ENCODE measurements around the gene DDX1. TPM values are rescaled to one million over a fixed set of nuclear protein-coding genes. Genes with fewer than 3 reads are reported as not detected.

Gene DDX1
- total RNA-seq, 1 experiment from 2014 or later: 37.5 TPM

DNA sequence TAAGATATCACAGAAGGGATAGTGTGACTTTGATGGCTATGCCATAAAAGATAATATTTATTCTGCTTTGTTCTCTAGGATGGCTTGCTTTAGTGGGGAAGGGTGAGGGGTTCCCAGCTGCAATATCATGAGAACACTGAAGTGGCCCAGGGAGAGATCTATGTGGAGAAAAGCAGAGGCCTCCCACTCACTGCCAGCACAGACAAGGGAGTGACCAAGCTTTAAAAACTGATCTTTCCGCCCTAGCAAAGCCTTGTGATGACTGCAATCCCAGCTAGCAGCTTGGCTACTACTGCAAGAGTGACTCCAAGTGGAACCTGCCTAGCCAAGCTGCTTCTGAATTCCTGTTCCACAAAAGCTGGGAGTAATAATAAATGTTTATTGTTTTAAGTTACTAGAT lies 7.8 kb upstream of the DDX1 start:
- no peaks in the 10 kb centered on the region for H3K36me3 ChIP-seq (ENCODE audit: insufficient read depth, low read length)

DNA sequence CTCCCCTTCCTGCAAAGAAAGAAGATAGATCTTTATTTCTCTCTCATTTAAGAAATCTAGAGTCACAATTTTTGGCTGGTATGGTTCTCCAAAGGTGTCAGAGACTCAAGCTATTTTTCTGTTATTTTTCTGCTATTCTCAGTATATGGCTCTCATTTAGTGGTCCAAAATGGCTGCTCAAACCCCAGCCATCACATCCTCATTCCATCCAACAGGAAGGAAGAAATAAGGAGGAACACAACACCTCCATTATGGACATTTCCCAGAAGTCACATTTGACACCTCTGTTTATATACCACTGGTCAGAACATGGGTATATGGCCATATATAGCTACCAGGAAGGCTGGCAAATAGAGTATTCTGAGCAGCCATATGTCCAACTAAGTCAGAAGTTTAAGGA lies 7.4 kb upstream of the DDX1 start:
- Histone ChIP-seq H3K27ac (ENCODE audit: low read length) (no peak overlapping the region), H3K4me1 (ENCODE audit: low read length) (peaks cover 13% of the 10 kb centered on the region), H3K4me2 (ENCODE audit: low read depth, low read length, poor library complexity, severe bottlenecking) (no peak overlapping the region), H3K36me3 (ENCODE audit: insufficient read depth, low read length) (no peaks in the 10 kb centered on the region), H3K9me2 (replicated peaks; ENCODE audit: insufficient read depth, low read length) (no peaks in the 10 kb centered on the region), H4K20me1 (ENCODE audit: insufficient read depth, low read depth, low read length) (no peaks in the 10 kb centered on the region), H3K79me2 (ENCODE audit: low read length) (no peaks in the 10 kb centered on the region), H3K4me3 (ENCODE audit: low read length) (no peak overlapping the region), H2AFZ (ENCODE audit: low read length) (no peak overlapping the region), H3K9ac (ENCODE audit: low read length) (no peak overlapping the region), H3K27me3 (ENCODE audit: low read length) (no peaks in the 10 kb centered on the region), H3K9me3 (ENCODE audit: low read length) (no peaks in the 10 kb centered on the region)
- DNase-seq: no peak

More for the DNA sequence above, 7.8 kb upstream of the DDX1 start:
- Histone ChIP-seq H3K79me2 (ENCODE audit: low read length) (no peaks in the 10 kb centered on the region), H3K27me3 (ENCODE audit: low read length) (no peaks in the 10 kb centered on the region), H3K9me3 (ENCODE audit: low read length) (no peaks in the 10 kb centered on the region), H3K4me3 (ENCODE audit: low read length) (no peak overlapping the region), H3K27ac (ENCODE audit: low read length) (no peak overlapping the region), H3K4me1 (ENCODE audit: low read length) (peaks cover 13% of the 10 kb centered on the region), H3K9me2 (replicated peaks; ENCODE audit: insufficient read depth, low read length) (no peaks in the 10 kb centered on the region), H2AFZ (ENCODE audit: low read length) (no peak overlapping the region), H3K4me2 (ENCODE audit: low read depth, low read length, poor library complexity, severe bottlenecking) (no peak overlapping the region), H4K20me1 (ENCODE audit: insufficient read depth, low read depth, low read length) (no peaks in the 10 kb centered on the region), H3K9ac (ENCODE audit: low read length) (no peak overlapping the region)
- no peak for DNase-seq

DNA sequence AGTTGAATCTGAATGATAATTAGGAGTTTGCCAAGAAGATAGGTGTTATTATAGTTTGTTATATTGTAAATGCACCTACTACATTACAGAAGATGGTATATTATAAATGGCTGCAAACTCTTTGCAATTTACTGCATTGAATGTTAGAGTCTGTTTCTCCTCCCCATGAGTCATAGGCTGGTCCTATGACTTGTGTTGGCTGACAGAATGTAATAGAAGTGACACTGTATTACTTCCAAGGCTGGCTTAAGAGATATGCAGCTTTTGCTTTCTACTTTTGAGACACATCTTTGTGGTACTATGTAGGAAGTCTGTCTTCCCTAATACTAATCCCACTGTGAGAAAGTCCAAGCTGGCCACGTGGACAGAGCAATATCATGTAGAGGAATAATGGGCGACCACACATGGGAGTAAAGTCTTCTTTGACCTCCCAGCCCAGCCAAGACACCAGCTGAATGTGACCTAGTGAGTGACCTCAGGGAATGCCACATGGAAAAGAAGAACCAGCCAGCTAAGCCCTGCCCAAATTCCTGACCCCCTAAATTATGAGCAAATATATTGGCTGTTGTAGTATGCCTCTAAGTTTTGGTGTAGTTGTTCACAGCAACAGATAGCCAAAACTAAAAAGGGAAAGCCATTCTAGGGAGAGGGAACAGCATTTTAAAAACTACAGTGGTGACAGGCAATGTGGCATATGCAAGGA lies 6.8 kb upstream of the DDX1 start:
- DNase-seq: no peak
- Histone ChIP-seq H3K9ac (ENCODE audit: low read length) (no peak overlapping the region), H3K4me1 (ENCODE audit: low read length) (peaks cover 13% of the 10 kb centered on the region), H3K4me3 (ENCODE audit: low read length) (no peak overlapping the region), H3K9me3 (ENCODE audit: low read length) (no peaks in the 10 kb centered on the region), H3K4me2 (ENCODE audit: low read depth, low read length, poor library complexity, severe bottlenecking) (no peak overlapping the region), H3K9me2 (replicated peaks; ENCODE audit: insufficient read depth, low read length) (no peaks in the 10 kb centered on the region), H2AFZ (ENCODE audit: low read length) (no peak overlapping the region), H3K27me3 (ENCODE audit: low read length) (no peaks in the 10 kb centered on the region), H4K20me1 (ENCODE audit: insufficient read depth, low read depth, low read length) (no peaks in the 10 kb centered on the region), H3K79me2 (ENCODE audit: low read length) (no peaks in the 10 kb centered on the region), H3K36me3 (ENCODE audit: insufficient read depth, low read length) (no peaks in the 10 kb centered on the region), H3K27ac (ENCODE audit: low read length) (no peak overlapping the region)

DNA sequence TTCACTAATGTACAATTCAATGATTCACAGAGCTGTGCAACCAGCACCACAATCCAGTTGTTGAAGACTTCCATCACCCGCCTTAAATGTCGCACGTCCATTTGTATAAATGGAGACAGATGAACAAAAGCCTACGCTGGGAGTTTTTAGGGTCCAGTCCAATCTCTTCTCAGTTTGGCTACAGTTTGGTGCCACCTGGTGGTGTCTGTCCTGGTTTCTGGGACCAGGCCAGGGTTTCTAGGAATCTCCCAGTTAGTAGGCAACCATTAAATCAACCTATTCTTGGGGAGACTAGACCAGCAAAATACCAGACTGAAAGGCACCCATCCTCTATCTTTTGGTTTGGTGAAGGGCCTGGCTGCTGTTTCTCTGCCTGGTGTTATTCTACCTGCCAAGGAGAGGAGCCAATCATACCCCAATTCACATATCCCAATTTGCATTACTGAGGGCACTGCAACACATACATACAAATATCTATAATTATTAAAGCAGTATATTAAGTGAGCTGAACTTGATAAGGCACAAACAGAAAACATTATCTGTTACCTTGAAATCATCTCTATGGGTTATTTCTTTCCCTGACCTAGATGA lies 3.2 kb upstream of the DDX1 start:
- no peaks in the 10 kb centered on the region for H3K27me3 ChIP-seq (ENCODE audit: low read length)
- DNase-seq: peak; percentile 56
- H3K9ac ChIP-seq (ENCODE audit: low read length): no peak overlapping the region
- H3K4me3 ChIP-seq (ENCODE audit: low read length): no peak overlapping the region
- H3K4me2 ChIP-seq (ENCODE audit: low read depth, low read length, poor library complexity, severe bottlenecking): no peak overlapping the region
- no peaks in the 10 kb centered on the region for H4K20me1 ChIP-seq (ENCODE audit: insufficient read depth, low read depth, low read length)
- peaks cover 24% of the 10 kb centered on the region for H3K79me2 ChIP-seq (ENCODE audit: low read length)
- H3K9me2 ChIP-seq (replicated peaks; ENCODE audit: insufficient read depth, low read length): no peaks in the 10 kb centered on the region
- H3K36me3 ChIP-seq (ENCODE audit: insufficient read depth, low read length): no peaks in the 10 kb centered on the region
- no peak overlapping the region for H2AFZ ChIP-seq (ENCODE audit: low read length)
- no peaks in the 10 kb centered on the region for H3K9me3 ChIP-seq (ENCODE audit: low read length)
- H3K4me1 ChIP-seq (ENCODE audit: low read length): peaks cover 14% of the 10 kb centered on the region
- no peak overlapping the region for H3K27ac ChIP-seq (ENCODE audit: low read length)

DNA sequence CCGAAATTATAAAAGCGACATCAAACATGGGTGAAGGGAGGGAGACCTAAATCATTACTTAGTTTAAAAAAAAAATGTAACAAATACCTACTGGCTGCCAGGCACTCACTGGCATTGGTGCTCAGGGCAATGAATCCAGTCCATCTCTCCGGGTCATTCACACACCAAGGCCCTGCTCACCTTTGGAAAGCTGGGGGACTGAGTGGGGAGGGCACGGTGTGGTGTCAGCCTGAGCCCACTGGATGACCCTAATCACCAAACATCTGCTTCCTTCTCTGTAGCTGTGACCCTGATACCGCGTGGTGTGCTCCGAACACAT lies 336 bp upstream of the DDX1 start:
- H3K79me2 ChIP-seq (ENCODE audit: low read length): peaks cover 52% of the 10 kb centered on the region
- no peaks in the 10 kb centered on the region for H3K27me3 ChIP-seq (ENCODE audit: low read length)
- H3K9me2 ChIP-seq (replicated peaks; ENCODE audit: insufficient read depth, low read length): no peaks in the 10 kb centered on the region
- H3K9ac ChIP-seq (ENCODE audit: low read length): peak overlapping the region; percentile 89
- H3K4me3 ChIP-seq (ENCODE audit: low read length): peak overlapping the region; percentile 85
- H3K4me1 ChIP-seq (ENCODE audit: low read length): peaks cover 14% of the 10 kb centered on the region
- peak overlapping the region; percentile 84 for H2AFZ ChIP-seq (ENCODE audit: low read length)
- no peak for DNase-seq
- H3K4me2 ChIP-seq (ENCODE audit: low read depth, low read length, poor library complexity, severe bottlenecking): peak overlapping the region; percentile 73
- peaks cover 12% of the 10 kb centered on the region; the same call in 1 of the 2 replicates for H3K36me3 ChIP-seq (ENCODE audit: insufficient read depth, low read length)
- H3K9me3 ChIP-seq (ENCODE audit: low read length): no peaks in the 10 kb centered on the region
- H3K27ac ChIP-seq (ENCODE audit: low read length): peak overlapping the region; percentile 58; the same call in 1 of the 2 replicates
- H4K20me1 ChIP-seq (ENCODE audit: insufficient read depth, low read depth, low read length): no peaks in the 10 kb centered on the region

DNA sequence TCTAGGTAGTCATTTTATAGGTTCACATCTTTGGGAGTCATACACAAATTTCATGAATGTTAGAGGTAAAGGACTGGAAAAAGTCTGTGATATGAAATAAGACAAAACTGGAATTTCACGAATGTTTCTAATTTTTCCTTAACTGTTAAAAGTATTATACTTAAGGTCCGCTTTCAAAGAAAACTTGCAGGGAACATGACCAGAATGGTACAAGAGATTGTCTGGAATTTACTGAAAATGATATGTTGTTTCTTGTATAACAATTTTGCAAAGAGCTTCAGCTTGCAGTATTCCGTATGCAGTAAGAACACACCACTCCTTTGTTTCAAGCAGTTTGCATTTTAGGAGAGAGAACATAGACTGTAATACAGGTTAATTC lies 1.6 kb downstream of the DDX1 start:
- Histone ChIP-seq H3K36me3 (ENCODE audit: insufficient read depth, low read length) (peaks cover 20% of the 10 kb centered on the region; the same call in 1 of the 2 replicates), H3K4me2 (ENCODE audit: low read depth, low read length, poor library complexity, severe bottlenecking) (peak overlapping the region; percentile 73), H3K27me3 (ENCODE audit: low read length) (no peaks in the 10 kb centered on the region), H3K27ac (ENCODE audit: low read length) (no peak overlapping the region), H3K4me3 (ENCODE audit: low read length) (peak overlapping the region; percentile 85), H4K20me1 (ENCODE audit: insufficient read depth, low read depth, low read length) (no peaks in the 10 kb centered on the region), H3K79me2 (ENCODE audit: low read length) (peaks cover 57% of the 10 kb centered on the region), H3K4me1 (ENCODE audit: low read length) (peaks cover 14% of the 10 kb centered on the region), H3K9me2 (replicated peaks; ENCODE audit: insufficient read depth, low read length) (no peaks in the 10 kb centered on the region), H3K9me3 (ENCODE audit: low read length) (no peaks in the 10 kb centered on the region), H2AFZ (ENCODE audit: low read length) (no peak overlapping the region), H3K9ac (ENCODE audit: low read length) (peak overlapping the region; percentile 89; the same call in 1 of the 2 replicates)
- DNase-seq: no peak

DNA sequence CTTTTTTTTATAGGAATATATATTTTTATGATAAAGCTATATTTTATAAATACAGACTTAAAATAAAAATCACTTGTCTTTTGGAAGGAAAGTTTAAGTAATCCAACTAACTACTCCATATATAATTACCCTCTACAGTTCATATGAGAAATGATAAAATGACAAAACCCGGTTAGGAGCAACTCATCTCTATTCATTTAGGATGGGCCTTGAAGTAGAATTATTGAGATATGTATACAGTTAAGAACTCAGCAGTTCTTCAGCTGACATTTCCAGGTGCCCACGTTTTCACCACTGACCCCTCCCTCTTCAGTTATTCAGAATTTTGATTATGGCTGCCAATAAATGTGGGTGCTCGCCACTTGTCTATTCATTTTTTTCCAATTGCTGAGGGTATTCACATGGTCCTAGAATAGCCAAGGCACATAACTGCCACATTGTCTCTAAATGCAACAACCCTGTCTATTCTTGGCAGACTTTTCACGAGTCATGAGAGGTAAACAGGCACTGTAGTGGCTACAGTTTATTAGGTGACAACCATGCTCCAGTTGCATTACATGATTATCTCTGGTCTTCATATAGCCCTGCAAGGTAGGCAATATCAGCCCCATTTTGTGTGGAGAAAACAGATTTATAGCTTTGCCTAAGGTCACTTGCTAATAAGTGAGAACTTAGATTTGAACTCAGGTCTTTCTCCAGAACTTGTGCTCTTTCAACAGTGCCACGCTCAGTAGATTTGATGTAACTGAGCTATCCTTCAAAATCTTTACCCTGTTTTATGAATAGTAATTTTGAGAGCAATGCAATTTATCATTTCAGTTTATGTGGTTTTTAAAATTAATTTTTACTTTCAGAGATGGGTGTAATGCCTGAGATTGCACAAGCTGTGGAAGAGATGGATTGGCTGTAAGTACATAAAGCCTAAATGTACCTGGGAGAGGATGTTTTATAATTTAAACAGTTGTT lies 2.9 kb downstream of the DDX1 start:
- Histone ChIP-seq H3K36me3 (ENCODE audit: insufficient read depth, low read length) (peaks cover 23% of the 10 kb centered on the region; the same call in 1 of the 2 replicates), H3K9me2 (replicated peaks; ENCODE audit: insufficient read depth, low read length) (no peaks in the 10 kb centered on the region), H3K9ac (ENCODE audit: low read length) (no peak overlapping the region), H3K4me3 (ENCODE audit: low read length) (no peak overlapping the region), H3K4me2 (ENCODE audit: low read depth, low read length, poor library complexity, severe bottlenecking) (peak overlapping the region; percentile 19), H3K79me2 (ENCODE audit: low read length) (peaks cover 57% of the 10 kb centered on the region), H3K9me3 (ENCODE audit: low read length) (no peaks in the 10 kb centered on the region), H3K4me1 (ENCODE audit: low read length) (peaks cover 14% of the 10 kb centered on the region), H3K27ac (ENCODE audit: low read length) (no peak overlapping the region), H2AFZ (ENCODE audit: low read length) (no peak overlapping the region), H3K27me3 (ENCODE audit: low read length) (no peaks in the 10 kb centered on the region), H4K20me1 (ENCODE audit: insufficient read depth, low read depth, low read length) (no peaks in the 10 kb centered on the region)
- DNase-seq: no peak

DNA sequence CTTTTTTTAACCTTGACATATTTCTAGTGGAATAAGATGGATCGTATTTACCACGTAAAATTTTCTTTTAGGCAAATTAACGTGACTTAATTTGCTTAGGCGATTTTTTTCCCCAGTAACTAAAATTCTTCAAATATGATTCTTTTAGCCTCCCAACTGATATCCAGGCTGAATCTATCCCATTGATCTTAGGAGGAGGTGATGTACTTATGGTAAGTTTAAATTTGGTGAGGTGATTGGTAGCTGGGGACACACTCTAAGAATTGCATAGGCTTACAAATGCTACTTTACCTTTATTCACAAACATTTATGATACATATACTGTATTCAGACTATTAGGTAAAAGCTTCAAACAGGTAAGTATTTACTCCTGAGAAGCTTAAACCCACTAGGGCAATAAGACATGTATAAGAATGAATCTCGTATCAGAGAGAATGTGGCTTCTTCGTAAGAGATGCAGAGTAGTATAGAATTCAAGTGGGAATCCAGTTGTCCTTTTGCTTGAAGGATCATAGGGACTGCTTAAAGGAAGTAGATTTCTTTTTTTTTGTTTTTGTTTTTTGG lies 3.8 kb downstream of the DDX1 start:
- H4K20me1 ChIP-seq (ENCODE audit: insufficient read depth, low read depth, low read length): no peaks in the 10 kb centered on the region
- H3K79me2 ChIP-seq (ENCODE audit: low read length): peaks cover 57% of the 10 kb centered on the region
- H3K4me3 ChIP-seq (ENCODE audit: low read length): no peak overlapping the region
- no peaks in the 10 kb centered on the region for H3K27me3 ChIP-seq (ENCODE audit: low read length)
- H3K4me2 ChIP-seq (ENCODE audit: low read depth, low read length, poor library complexity, severe bottlenecking): no peak overlapping the region
- H3K27ac ChIP-seq (ENCODE audit: low read length): no peak overlapping the region
- H3K9me2 ChIP-seq (replicated peaks; ENCODE audit: insufficient read depth, low read length): no peaks in the 10 kb centered on the region
- peaks cover 27% of the 10 kb centered on the region for H3K36me3 ChIP-seq (ENCODE audit: insufficient read depth, low read length)
- no peaks in the 10 kb centered on the region for H3K9me3 ChIP-seq (ENCODE audit: low read length)
- H3K9ac ChIP-seq (ENCODE audit: low read length): no peak overlapping the region
- no peak for DNase-seq
- H2AFZ ChIP-seq (ENCODE audit: low read length): no peak overlapping the region
- H3K4me1 ChIP-seq (ENCODE audit: low read length): peaks cover 14% of the 10 kb centered on the region

All from Karpas-422 (cell line).